Measurements from ENCODE around the gene SUSD1.

The SUSD1 gene

GRCh38 chr9:112064871-112065270 is 110.2 kb downstream of the SUSD1 start:
- DNase-seq (ENCODE audit: insufficient read length, low spot score) (no peak), FAIRE-seq (no peak)
- TF ChIP-seq TAF1 (IDR thresholded peaks at IDR 0.05; ENCODE audit: low read depth, low read length) (no peak), POLR2A (IDR thresholded peaks at IDR 0.05; ENCODE audit: low read depth, low read length) (no peak), POU2F2 (IDR thresholded peaks at IDR 0.05; ENCODE audit: low read depth, low read length) (no peak), PAX5 (IDR thresholded peaks at IDR 0.05; ENCODE audit: insufficient read depth, low read length, severe bottlenecking) (no peak), POLR2AphosphoS5 (IDR thresholded peaks at IDR 0.05; ENCODE audit: low read depth, low read length) (no peak), SPI1 (IDR thresholded peaks at IDR 0.05; ENCODE audit: low read depth, low read length) (no peak)

GRCh38 chr9:112063586-112063985 is 111.5 kb downstream of the SUSD1 start:
- no peak for TF ChIP-seq POLR2AphosphoS5 (IDR thresholded peaks at IDR 0.05; ENCODE audit: low read depth, low read length)
- no peak for TF ChIP-seq SPI1 (IDR thresholded peaks at IDR 0.05; ENCODE audit: low read depth, low read length)
- TF ChIP-seq POU2F2 (IDR thresholded peaks at IDR 0.05; ENCODE audit: low read depth, low read length) = no peak
- no peak for TF ChIP-seq TAF1 (IDR thresholded peaks at IDR 0.05; ENCODE audit: low read depth, low read length)
- no peak for TF ChIP-seq POLR2A (IDR thresholded peaks at IDR 0.05; ENCODE audit: low read depth, low read length)
- no peak for TF ChIP-seq PAX5 (IDR thresholded peaks at IDR 0.05; ENCODE audit: insufficient read depth, low read length, severe bottlenecking)
- no peak for DNase-seq (ENCODE audit: insufficient read length, low spot score)
- FAIRE-seq = no peak

- DNase-seq (ENCODE audit: insufficient read length, low spot score) (no peak), FAIRE-seq (no peak)
- TF ChIP-seq SPI1 (IDR thresholded peaks at IDR 0.05; ENCODE audit: low read depth, low read length) (no peak), PAX5 (IDR thresholded peaks at IDR 0.05; ENCODE audit: insufficient read depth, low read length, severe bottlenecking) (no peak), TAF1 (IDR thresholded peaks at IDR 0.05; ENCODE audit: low read depth, low read length) (no peak), POLR2A (IDR thresholded peaks at IDR 0.05; ENCODE audit: low read depth, low read length) (no peak), POLR2AphosphoS5 (IDR thresholded peaks at IDR 0.05; ENCODE audit: low read depth, low read length) (no peak), POU2F2 (IDR thresholded peaks at IDR 0.05; ENCODE audit: low read depth, low read length) (no peak)
These were observed 111.9 kb downstream of the SUSD1 start for GRCh38 chr9:112063151-112063550.

- DNase-seq (ENCODE audit: insufficient read length, low spot score) (peak; percentile 46), FAIRE-seq (no peak)
- TF ChIP-seq SPI1 (IDR thresholded peaks at IDR 0.05; ENCODE audit: low read depth, low read length) (peak; percentile 98), TAF1 (IDR thresholded peaks at IDR 0.05; ENCODE audit: low read depth, low read length) (no peak), POU2F2 (IDR thresholded peaks at IDR 0.05; ENCODE audit: low read depth, low read length) (no peak; the same call in 1 of the 2 replicates), POLR2AphosphoS5 (IDR thresholded peaks at IDR 0.05; ENCODE audit: low read depth, low read length) (no peak; the same call in 1 of the 2 replicates), POLR2A (IDR thresholded peaks at IDR 0.05; ENCODE audit: low read depth, low read length) (no peak)
These were observed 113.9 kb downstream of the SUSD1 start for GRCh38 chr9:112061152-112061740.

- no peak for TF ChIP-seq POU2F2 (IDR thresholded peaks at IDR 0.05; ENCODE audit: low read depth, low read length)
- no peak for TF ChIP-seq PAX5 (IDR thresholded peaks at IDR 0.05; ENCODE audit: insufficient read depth, low read length, severe bottlenecking)
- TF ChIP-seq SPI1 (IDR thresholded peaks at IDR 0.05; ENCODE audit: low read depth, low read length) = no peak
- no peak for TF ChIP-seq POLR2AphosphoS5 (IDR thresholded peaks at IDR 0.05; ENCODE audit: low read depth, low read length)
- TF ChIP-seq POLR2A (IDR thresholded peaks at IDR 0.05; ENCODE audit: low read depth, low read length) = no peak
- TF ChIP-seq TAF1 (IDR thresholded peaks at IDR 0.05; ENCODE audit: low read depth, low read length) = no peak
- FAIRE-seq = no peak
- no peak for DNase-seq (ENCODE audit: insufficient read length, low spot score)
These were observed 115.2 kb downstream of the SUSD1 start for GRCh38 chr9:112059966-112060320.

- FAIRE-seq = no peak
- TF ChIP-seq POLR2AphosphoS5 (IDR thresholded peaks at IDR 0.05; ENCODE audit: low read depth, low read length) (no peak), SPI1 (IDR thresholded peaks at IDR 0.05; ENCODE audit: low read depth, low read length) (peak; percentile 20; the same call in 1 of the 2 replicates), POU2F2 (IDR thresholded peaks at IDR 0.05; ENCODE audit: low read depth, low read length) (no peak)
- no peak for DNase-seq (ENCODE audit: insufficient read length, low spot score)
These were observed 115.7 kb downstream of the SUSD1 start for GRCh38 chr9:112059145-112059965.

- no peak for TF ChIP-seq PAX5 (IDR thresholded peaks at IDR 0.05; ENCODE audit: insufficient read depth, low read length, severe bottlenecking)
- no peak for TF ChIP-seq SPI1 (IDR thresholded peaks at IDR 0.05; ENCODE audit: low read depth, low read length)
- TF ChIP-seq POU2F2 (IDR thresholded peaks at IDR 0.05; ENCODE audit: low read depth, low read length) = no peak
- no peak for TF ChIP-seq POLR2A (IDR thresholded peaks at IDR 0.05; ENCODE audit: low read depth, low read length)
- TF ChIP-seq TAF1 (IDR thresholded peaks at IDR 0.05; ENCODE audit: low read depth, low read length) = no peak
- no peak for TF ChIP-seq POLR2AphosphoS5 (IDR thresholded peaks at IDR 0.05; ENCODE audit: low read depth, low read length)
- no peak for FAIRE-seq
- DNase-seq (ENCODE audit: insufficient read length, low spot score) = no peak
These were observed 118.1 kb downstream of the SUSD1 start for GRCh38 chr9:112056996-112057395.

- no peak for DNase-seq (ENCODE audit: insufficient read length, low spot score)
- FAIRE-seq = no peak
- TF ChIP-seq POLR2A (IDR thresholded peaks at IDR 0.05; ENCODE audit: low read depth, low read length) (no peak), POU2F2 (IDR thresholded peaks at IDR 0.05; ENCODE audit: low read depth, low read length) (0 out of 2 replicates have a peak, but pooled peaks have one; percentile 14)
These were observed 120.2 kb downstream of the SUSD1 start for GRCh38 chr9:112054916-112055315.

- TF ChIP-seq POLR2AphosphoS5 (IDR thresholded peaks at IDR 0.05; ENCODE audit: low read depth, low read length) (no peak), POU2F2 (IDR thresholded peaks at IDR 0.05; ENCODE audit: low read depth, low read length) (no peak), TAF1 (IDR thresholded peaks at IDR 0.05; ENCODE audit: low read depth, low read length) (no peak), SPI1 (IDR thresholded peaks at IDR 0.05; ENCODE audit: low read depth, low read length) (peak; percentile 95)
- FAIRE-seq (no peak), DNase-seq (ENCODE audit: insufficient read length, low spot score) (no peak)
These were observed 123.3 kb downstream of the SUSD1 start for GRCh38 chr9:112051812-112052211.
